Stimulated activated naive CD8-positive, alpha-beta T cell treated with anti-CD3 and anti-CD28 coated beads, Interleukin-15, Interleukin-2, amounts not matched to agents 100 ng/mL and 50 ng/mL, for 24 hours (primary cell): ENCODE measurements around the gene PRPH2.
"Not testable (repeated sequence)": the region's sequence is repeated elsewhere in the genome, so short reads cannot be mapped to it uniquely, and the experiment has no call there.

ENCODE experiments used
- H3K27ac Mint-ChIP-seq: one replicate; pipeline ENCODE4 v1.8.0; 2021; ENCODE audit warnings: mild to moderate bottlenecking, mixed read lengths
- H3K27me3 Mint-ChIP-seq: one replicate; pipeline ENCODE4 v1.8.0; 2021; ENCODE audit warnings: mixed read lengths
- H3K36me3 Mint-ChIP-seq: one replicate; pipeline ENCODE4 v1.8.0; 2021; ENCODE audit warnings: low read depth, mixed read lengths
- H3K4me1 Mint-ChIP-seq: one replicate; pipeline ENCODE4 v1.8.0; 2021; ENCODE audit warnings: low read depth, mixed read lengths
- H3K4me3 Mint-ChIP-seq: one replicate; pipeline ENCODE4 v1.8.0; 2021; ENCODE audit warnings: mild to moderate bottlenecking, mixed read lengths
- H3K9me3 Mint-ChIP-seq: one replicate; pipeline ENCODE4 v1.8.0; 2021; ENCODE audit warnings: mixed read lengths

The PRPH2 gene

GRCh38 chr6:42724825-42725224, 2.4 kb upstream of the PRPH2 start:
- Mint-ChIP-seq H3K4me3 (no peak overlapping the region), H3K27ac (no peak overlapping the region), H3K9me3 (no peaks in the 10 kb centered on the region), H3K4me1 (peaks cover 20% of the 10 kb centered on the region), H3K27me3 (no peaks in the 10 kb centered on the region), H3K36me3 (no peaks in the 10 kb centered on the region)

- no peaks in the 10 kb centered on the region for H3K9me3 Mint-ChIP-seq
- no peak overlapping the region for H3K4me3 Mint-ChIP-seq
- no peaks in the 10 kb centered on the region for H3K36me3 Mint-ChIP-seq
- H3K27ac Mint-ChIP-seq: no peak overlapping the region
- H3K27me3 Mint-ChIP-seq: no peaks in the 10 kb centered on the region
- peaks cover under 1% of the 10 kb centered on the region for H3K4me1 Mint-ChIP-seq
Observed at GRCh38 chr6:42720739-42721138, 1.7 kb downstream of the PRPH2 start.

- Mint-ChIP-seq H3K4me3 (no peak overlapping the region), H3K27ac (no peak overlapping the region), H3K27me3 (no peaks in the 10 kb centered on the region), H3K9me3 (peaks cover 7% of the 10 kb centered on the region), H3K4me1 (no peaks in the 10 kb centered on the region), H3K36me3 (no peaks in the 10 kb centered on the region)
Observed at GRCh38 chr6:42715871-42716270, 6.5 kb downstream of the PRPH2 start.

DNA sequence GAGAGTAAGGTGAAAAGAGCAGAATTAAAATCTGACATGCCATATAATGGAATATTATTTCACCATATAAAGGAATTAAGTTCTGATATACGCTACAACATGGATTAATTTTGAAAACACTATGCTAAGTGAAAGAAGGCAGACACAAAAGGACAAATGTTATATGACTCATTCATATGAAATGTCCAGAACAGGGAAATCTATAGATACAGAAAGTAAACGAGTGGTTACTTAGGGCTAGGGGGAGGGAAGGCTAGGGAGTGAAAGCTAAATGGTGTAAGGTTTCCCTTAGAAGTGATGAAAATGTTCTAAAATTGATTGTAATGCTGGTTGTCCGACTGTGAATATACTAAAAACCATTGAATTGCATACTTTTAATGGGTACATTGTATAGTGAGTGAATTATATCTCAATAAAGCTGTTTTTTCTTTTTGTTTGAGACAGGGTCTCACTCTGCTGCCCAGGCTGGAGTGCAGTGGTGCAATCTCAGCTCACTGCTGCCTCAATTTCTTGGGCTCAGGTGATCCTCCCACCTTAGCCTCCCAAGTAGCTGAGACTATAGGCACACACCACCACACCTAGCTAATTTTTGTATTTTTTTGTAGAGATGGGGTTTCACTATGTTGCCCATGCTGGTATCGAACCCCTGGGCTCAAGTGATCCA, 8.2 kb downstream of the PRPH2 start:
- Mint-ChIP-seq H3K27me3 (no peaks in the 10 kb centered on the region), H3K27ac (no peak overlapping the region), H3K4me1 (peaks cover 3% of the 10 kb centered on the region), H3K4me3 (no peak overlapping the region), H3K9me3 (peaks cover 7% of the 10 kb centered on the region), H3K36me3 (no peaks in the 10 kb centered on the region)

GRCh38 chr6:42711930-42712329, 10.5 kb downstream of the PRPH2 start:
- peaks cover 7% of the 10 kb centered on the region for H3K9me3 Mint-ChIP-seq
- no peaks in the 10 kb centered on the region for H3K27me3 Mint-ChIP-seq
- no peaks in the 10 kb centered on the region for H3K36me3 Mint-ChIP-seq
- H3K27ac Mint-ChIP-seq: no peak overlapping the region
- H3K4me1 Mint-ChIP-seq: peaks cover 3% of the 10 kb centered on the region
- no peak overlapping the region for H3K4me3 Mint-ChIP-seq

DNA sequence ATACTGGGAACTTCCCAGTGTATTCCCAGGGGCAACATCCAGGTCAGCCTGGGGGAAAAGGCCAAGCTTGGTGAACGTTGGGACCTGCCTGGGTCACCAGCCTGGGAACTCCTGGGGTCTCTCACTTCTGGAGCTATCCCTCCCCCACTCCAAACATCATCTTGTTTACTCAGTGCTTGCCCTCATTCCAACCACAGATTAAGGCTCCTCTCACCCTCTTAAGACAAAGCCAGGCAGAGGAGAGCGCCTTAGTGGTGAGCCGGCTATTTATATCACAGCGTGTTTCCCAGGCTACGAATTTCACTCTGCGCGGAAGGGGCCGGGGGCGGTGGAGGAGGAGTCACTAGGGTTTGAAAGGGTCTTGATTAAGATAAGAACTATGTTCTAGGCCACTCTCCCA, 12.1 kb downstream of the PRPH2 start:
- H3K4me3 Mint-ChIP-seq: no peak overlapping the region
- no peaks in the 10 kb centered on the region for H3K27me3 Mint-ChIP-seq
- no peaks in the 10 kb centered on the region for H3K36me3 Mint-ChIP-seq
- peaks cover 7% of the 10 kb centered on the region for H3K9me3 Mint-ChIP-seq
- no peak overlapping the region for H3K27ac Mint-ChIP-seq
- peaks cover 3% of the 10 kb centered on the region for H3K4me1 Mint-ChIP-seq

GRCh38 chr6:42709871-42710270, 12.5 kb downstream of the PRPH2 start:
- no peak overlapping the region for H3K27ac Mint-ChIP-seq
- H3K4me1 Mint-ChIP-seq: peaks cover 3% of the 10 kb centered on the region
- no peaks in the 10 kb centered on the region for H3K27me3 Mint-ChIP-seq

DNA sequence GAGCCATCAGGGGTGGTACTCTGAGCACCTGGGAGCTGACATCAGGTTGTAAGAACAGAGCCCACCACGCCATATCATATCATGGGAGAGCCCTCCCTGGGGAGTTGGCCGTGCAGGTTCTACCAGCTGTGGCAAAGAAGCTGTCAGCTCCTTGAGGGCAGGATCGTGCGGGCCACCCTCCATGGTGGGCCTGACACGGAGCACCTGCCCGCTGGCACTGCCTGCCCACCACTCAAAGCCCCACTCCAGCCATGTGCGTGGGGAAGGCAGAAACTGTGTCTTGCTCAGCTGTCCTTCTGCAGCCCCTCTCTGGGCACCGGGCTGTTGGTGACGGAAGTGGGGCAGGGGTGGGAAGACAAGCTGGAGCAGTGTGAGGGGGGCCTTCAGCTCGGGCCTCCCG, 14.3 kb downstream of the PRPH2 start:
- H3K27me3 Mint-ChIP-seq: no peaks in the 10 kb centered on the region
- H3K4me1 Mint-ChIP-seq: peaks cover 3% of the 10 kb centered on the region
- no peak overlapping the region for H3K27ac Mint-ChIP-seq

More at GRCh38 chr6:42709871-42710270, 12.5 kb downstream of the PRPH2 start:
- no peaks in the 10 kb centered on the region for H3K36me3 Mint-ChIP-seq
- no peak overlapping the region for H3K4me3 Mint-ChIP-seq
- H3K9me3 Mint-ChIP-seq: peaks cover 7% of the 10 kb centered on the region

DNA sequence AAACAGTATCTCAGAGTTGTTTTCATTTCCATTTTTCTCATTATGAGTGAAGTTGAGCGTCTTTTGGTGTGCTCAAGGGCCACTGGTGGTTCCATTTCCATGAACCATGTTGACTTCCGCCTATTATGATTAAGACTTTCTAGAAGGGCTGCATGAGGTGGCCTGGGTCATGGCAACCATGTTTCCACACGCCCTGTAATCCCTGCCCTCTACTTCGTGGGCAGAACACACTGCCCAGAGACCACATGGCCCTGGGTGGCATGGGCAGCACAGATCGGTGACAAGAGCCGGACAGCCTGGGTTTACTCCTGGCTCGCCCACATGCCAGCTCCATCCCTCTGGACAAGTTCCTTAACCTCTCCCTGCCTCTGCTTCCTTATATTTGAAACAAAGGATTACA, 14.8 kb downstream of the PRPH2 start:
- Mint-ChIP-seq H3K4me1 (peaks cover 3% of the 10 kb centered on the region), H3K27me3 (no peaks in the 10 kb centered on the region), H3K36me3 (no peaks in the 10 kb centered on the region), H3K4me3 (no peak overlapping the region), H3K9me3 (peaks cover 7% of the 10 kb centered on the region), H3K27ac (no peak overlapping the region)

More for the DNA sequence above, 14.3 kb downstream of the PRPH2 start:
- no peaks in the 10 kb centered on the region for H3K36me3 Mint-ChIP-seq
- H3K9me3 Mint-ChIP-seq: peaks cover 7% of the 10 kb centered on the region
- H3K4me3 Mint-ChIP-seq: no peak overlapping the region

DNA sequence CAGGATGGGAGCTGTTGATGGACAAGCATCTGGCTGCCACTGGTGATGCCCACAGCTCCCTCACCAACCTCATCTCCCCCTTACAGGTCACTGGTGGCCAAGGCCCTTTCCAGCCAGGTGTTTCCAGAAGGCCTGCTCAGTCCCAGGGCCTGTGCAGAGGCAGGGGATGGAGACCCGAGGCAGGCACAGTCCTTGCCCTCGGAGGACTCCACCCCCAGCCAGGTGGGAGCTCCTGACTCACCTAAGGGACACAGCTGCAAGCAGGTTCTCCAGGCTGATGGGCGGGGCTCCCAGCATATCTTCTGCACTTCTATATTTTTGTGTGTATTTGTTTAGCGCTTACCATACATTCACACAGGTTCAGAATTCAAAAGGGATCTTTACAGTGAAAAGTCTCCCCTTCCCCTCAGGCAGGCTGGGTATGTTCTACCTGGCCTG, 17.4 kb downstream of the PRPH2 start:
- H3K27me3 Mint-ChIP-seq: no peaks in the 10 kb centered on the region
- H3K4me1 Mint-ChIP-seq: no peaks in the 10 kb centered on the region
- H3K4me3 Mint-ChIP-seq: no peak overlapping the region
- H3K9me3 Mint-ChIP-seq: no peaks in the 10 kb centered on the region
- no peak overlapping the region for H3K27ac Mint-ChIP-seq
- no peaks in the 10 kb centered on the region for H3K36me3 Mint-ChIP-seq

GRCh38 chr6:42704251-42704936, 18.0 kb downstream of the PRPH2 start:
- Mint-ChIP-seq H3K27ac (no peak overlapping the region), H3K4me1 (no peaks in the 10 kb centered on the region), H3K27me3 (no peaks in the 10 kb centered on the region), H3K36me3 (no peaks in the 10 kb centered on the region), H3K9me3 (no peaks in the 10 kb centered on the region), H3K4me3 (no peak overlapping the region)

GRCh38 chr6:42702786-42703185, 19.6 kb downstream of the PRPH2 start:
- H3K36me3 Mint-ChIP-seq, H3K27me3 Mint-ChIP-seq, H3K9me3 Mint-ChIP-seq, H3K27ac Mint-ChIP-seq, H3K4me3 Mint-ChIP-seq, H3K4me1 Mint-ChIP-seq: not testable (repeated sequence)

GRCh38 chr6:42702200-42702599, 20.2 kb downstream of the PRPH2 start:
- Mint-ChIP-seq H3K4me3 (no peak overlapping the region), H3K27me3 (no peaks in the 10 kb centered on the region), H3K4me1 (no peaks in the 10 kb centered on the region), H3K27ac (no peak overlapping the region), H3K9me3 (no peaks in the 10 kb centered on the region), H3K36me3 (no peaks in the 10 kb centered on the region)

- Mint-ChIP-seq H3K4me1 (peaks cover 15% of the 10 kb centered on the region), H3K36me3 (peaks cover 18% of the 10 kb centered on the region), H3K27me3 (no peaks in the 10 kb centered on the region), H3K4me3 (no peak overlapping the region), H3K27ac (no peak overlapping the region), H3K9me3 (no peaks in the 10 kb centered on the region)
Observed at GRCh38 chr6:42698217-42698616, 24.2 kb downstream of the PRPH2 start.

- Mint-ChIP-seq H3K4me3 (no peak overlapping the region), H3K27me3 (no peaks in the 10 kb centered on the region), H3K4me1 (peaks cover 25% of the 10 kb centered on the region), H3K27ac (no peak overlapping the region), H3K9me3 (no peaks in the 10 kb centered on the region), H3K36me3 (peaks cover 27% of the 10 kb centered on the region)
Observed at GRCh38 chr6:42697268-42697655, 25.1 kb downstream of the PRPH2 start.
